AG20443 (cell line): ENCODE results near the gene GTF2A1L.
"Not testable (repeated sequence)": the region's sequence is repeated elsewhere in the genome, so short reads cannot be mapped to it uniquely, and the experiment has no call there.

Source experiments
- DNase-seq: peaks from one replicate; pipeline ENCODE4 v3.0.0; 2012; ENCODE audit warnings: low spot score, mixed read lengths

Gene GTF2A1L

DNA sequence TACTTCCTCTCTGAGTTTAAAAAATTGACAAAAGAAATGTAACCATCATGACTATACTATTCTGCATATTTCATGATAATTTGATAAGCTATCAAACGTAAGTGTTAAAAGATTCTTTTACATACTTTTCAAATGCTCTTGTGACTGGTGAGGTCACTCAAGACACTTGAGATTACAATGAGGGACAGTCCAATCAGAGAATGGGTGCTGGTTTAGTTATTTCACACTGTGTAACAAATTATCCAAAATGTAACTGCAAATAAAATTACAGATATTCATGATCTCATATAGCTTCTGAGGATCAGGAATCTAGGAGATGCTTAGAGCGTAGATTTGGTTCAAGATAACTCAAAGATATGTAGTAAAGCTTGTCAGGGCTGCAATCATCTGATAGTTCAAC is 4.4 kb upstream of the GTF2A1L start:
- no peak for DNase-seq

DNA sequence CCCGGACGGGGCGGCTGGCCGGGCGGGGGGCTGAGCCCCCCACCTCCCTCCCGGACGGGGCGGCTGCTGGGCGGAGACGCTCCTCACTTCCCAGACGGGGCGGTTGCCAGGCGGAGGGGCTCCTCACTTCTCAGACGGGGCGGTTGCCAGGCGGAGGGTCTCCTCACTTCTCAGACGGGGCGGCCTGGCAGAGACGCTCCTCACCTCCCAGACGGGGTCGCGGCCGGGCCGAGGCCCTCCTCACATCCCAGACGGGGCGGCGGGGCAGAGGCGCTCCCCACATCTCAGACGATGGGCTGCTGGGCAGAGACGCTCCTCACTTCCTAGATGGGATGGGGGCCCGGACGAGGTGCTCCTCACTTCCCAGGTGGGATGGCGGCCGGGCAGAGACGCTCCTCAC is 3.1 kb upstream of the GTF2A1L start:
- not testable (repeated sequence) for DNase-seq

DNA sequence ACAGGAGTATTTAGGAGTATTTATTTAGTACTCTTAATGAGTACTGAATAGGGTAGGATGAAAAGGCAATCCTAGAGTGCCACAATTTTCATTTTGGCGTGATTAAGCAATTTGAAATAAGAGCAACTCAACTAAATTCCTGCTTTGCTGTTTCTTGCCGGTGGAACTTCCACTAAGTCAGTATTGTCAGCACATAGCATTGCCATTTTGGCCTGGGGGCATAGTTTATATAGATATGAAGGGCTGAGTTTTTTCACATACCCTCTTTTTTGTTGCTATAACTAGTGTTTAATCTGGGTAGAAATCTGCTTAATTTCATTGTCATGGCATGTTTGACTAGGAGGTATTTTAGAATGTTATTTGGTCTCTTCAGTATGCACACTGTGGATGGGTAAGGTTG is 1.9 kb downstream of the GTF2A1L start:
- no peak for DNase-seq

DNA sequence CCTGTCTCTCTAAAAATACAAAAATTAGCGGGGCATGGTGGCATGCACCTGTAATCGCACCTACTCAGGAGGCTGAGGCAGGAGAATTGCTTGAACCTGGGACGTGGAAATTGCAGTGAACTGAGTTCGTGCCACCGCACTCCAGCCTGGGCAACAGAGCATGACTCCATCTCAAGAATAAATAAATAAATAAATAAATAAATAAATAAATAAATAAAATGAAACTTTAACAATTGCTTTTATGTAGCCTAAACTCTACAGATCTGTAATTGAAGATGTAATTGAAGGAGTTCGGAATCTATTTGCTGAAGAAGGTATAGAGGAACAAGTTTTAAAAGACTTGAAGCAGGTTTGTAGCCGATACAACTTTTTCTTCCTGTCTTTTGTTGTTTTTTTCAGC is 2.9 kb downstream of the GTF2A1L start:
- no peak for DNase-seq

DNA sequence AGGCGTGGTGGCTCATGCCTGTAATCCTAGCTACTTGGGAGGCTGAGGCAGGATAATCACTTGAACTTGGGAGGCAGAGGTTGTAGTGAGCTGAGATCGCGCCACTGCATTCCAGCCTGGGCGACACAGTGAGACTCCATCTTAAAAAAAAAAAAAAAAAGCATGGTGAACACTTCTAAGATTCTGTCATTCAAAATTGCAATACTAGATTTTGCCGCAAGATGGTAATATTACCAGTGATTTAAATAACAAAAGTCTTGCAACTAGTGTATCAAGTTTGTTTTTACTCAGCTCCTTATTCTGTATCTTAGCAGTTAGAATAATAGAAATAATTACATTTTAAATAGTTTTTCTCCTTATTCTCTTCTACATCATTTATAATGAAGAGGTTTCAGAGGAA is 5.0 kb downstream of the GTF2A1L start:
- DNase-seq = not testable (repeated sequence)

DNA sequence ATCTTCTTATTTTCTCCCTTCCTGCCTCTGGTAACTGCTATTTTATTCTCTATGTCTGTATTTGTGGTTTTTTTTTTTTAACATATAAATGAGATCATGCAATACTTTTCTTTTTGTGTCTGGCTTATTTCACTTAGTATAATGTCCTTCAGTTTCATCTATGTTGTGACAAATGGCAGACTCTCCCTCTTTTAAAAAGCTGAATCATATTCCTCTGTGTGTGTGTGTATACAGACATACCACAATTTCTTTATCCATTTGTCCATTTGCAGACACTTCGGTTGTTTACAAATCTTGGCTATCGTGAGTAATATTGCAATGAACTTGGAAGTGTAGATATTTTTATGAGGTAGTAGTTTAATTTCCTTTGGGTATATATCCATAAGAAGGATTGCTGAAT is 7.0 kb downstream of the GTF2A1L start:
- no peak for DNase-seq

DNA sequence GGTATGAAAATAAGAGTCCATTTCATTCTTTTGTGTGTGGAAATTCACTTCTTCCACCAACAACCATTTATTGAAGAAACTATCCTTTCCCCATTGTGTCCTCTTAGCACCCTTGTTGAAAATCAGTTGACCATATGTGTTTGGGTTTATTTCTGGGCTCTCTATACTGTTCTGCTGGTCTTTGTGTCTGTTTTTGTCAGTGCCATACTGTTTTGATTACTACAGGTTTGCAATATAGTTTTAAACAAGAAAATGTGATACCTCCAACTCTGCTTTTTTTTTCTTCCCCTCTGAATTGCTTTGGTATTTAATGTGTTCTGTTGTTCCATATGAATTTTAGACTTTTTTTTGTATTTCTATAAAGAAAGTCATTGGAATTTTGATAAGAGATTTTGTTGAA is 8.4 kb downstream of the GTF2A1L start:
- no peak for DNase-seq

DNA sequence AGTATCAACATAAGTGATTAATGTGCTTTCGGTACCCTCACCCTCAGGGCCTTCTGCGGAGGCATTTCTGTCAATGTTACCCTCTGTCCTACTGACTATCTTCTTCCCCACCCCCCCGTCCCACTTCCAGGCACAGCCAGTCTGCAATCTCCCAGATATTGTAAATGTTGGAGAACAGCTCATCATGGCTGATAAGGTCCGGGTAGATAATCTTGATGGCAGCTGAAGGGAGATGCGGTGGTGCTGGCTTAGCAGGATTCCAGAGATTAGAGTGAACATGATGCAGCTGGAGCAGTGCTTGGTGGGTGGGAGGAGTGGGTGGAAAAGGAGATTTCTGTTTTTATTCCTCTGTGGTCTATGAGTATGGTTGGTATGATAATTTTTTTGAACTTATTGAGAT is 15.5 kb downstream of the GTF2A1L start:
- DNase-seq = no peak

DNA sequence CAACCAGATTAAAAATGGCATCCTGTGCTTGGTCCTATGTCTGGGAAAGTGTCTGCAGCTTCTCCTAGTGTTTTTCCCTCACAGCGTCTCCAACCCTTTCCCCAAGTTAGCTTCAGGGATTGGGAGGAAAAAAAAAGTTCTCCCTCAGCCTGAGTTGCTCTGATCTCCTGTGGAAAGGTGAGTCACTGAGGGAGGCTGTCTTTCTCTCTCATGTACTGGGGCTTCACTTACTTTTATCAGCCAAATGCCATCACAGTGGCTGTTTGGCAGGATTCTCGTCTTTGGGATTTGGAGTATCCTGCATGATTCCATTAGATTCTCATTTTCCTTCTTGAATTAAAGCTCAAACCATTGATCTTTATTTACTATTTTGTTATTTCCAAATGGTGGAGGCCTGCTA is 18.1 kb downstream of the GTF2A1L start:
- no peak for DNase-seq

DNA sequence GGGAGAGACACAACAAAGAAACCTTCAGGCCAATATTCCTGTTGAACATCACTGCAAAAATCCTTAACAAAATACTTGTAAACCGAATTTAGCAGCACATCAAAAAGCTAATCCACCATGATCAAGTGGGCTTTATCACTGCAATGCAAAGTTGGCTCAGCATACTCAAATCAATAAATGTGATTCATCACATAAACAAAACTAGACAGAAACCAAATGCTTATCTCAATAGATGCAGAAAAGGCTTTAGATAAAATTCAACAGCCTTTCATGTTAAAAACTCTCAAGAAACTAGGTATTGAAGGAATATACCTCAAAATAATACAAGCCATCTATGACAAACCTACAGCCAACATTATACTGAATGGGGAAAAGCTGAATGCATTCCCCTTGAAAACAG is 20.6 kb downstream of the GTF2A1L start:
- DNase-seq = no peak

DNA sequence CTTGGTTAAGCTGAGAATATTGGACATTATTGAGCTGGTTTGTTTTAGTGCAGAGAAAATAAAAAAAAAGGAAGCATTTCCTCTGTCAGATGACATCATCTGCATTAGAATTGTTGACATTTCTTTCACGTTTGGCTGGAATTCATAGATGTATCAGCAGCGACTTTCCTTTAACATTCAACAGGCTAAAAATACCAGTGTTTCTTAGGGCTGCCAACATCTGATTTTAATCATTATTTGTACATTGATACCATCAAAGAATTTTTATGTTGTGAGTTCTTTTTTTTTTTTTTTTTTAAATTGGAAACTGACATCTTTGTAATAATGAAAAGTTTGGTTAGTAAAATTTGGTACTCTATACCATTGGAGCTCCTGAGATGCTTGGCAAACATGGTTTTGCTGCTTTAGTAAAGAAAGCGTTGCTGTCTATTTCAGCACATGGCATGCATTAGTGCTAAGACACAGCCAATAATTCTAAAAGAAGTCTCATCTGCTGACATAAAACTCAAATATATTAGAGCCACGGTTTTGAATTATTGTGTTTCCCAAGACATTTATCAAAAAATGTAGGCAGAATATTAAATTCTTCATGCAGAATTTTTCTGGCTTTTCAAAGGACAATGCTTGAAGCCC is 33.6 kb downstream of the GTF2A1L start:
- peak; percentile 33 for DNase-seq

DNA sequence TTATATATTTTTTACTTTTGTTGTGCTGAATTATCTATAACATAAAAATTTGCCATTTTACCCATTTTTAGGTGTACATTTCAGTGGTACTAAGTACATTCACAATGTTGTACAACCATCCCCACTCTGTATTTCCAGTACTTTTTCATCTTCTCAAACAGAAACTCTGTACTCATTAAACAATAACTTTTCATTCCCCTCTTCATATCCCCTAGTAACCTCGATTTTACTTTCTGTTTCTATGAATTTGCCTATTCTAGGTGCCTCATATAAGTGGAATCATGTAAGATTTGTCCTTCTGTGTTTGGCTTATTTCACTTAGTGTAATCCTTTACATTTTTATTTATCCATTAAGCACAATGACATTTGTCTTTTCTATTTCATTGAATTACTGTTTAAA is 51.3 kb downstream of the GTF2A1L start:
- no peak for DNase-seq

DNA sequence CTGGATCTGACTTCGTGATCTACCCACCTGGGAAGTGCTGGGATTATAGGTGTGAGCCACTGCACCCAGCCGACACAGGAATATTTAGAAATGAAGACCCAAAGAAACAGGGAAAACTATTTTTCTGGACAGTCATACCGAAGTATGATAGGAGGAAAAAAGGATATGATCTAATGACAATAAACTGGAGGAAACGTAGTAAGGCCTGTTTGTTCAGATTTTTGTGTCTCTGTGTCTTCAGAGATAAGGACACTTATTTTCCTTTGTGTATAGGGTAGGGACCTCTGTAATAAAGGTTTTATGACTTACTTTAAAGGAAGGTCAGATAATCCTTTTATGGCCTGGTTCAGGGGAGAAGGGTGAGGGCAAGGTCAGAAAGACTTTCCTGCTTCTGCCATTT is 55.9 kb downstream of the GTF2A1L start:
- no peak for DNase-seq

DNA sequence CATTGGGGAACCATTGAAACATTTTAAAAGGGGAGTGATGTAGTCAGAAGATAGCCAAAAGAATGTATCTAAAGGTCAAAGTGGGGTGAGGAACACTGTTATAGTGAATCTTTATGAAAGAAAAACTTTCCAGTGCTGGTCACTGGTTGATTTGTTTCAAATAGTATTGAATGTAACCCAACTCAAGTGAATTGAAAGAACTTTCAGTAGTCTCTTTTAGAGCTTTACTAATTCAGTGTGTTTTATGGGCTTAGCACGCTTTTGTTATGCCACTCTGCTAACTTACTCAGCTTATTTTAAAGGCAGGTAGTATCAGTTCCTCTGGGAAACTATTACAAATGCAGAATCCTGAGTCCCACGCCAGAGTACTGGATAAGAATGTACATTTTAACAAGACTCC is 57.3 kb downstream of the GTF2A1L start:
- DNase-seq = no peak

DNA sequence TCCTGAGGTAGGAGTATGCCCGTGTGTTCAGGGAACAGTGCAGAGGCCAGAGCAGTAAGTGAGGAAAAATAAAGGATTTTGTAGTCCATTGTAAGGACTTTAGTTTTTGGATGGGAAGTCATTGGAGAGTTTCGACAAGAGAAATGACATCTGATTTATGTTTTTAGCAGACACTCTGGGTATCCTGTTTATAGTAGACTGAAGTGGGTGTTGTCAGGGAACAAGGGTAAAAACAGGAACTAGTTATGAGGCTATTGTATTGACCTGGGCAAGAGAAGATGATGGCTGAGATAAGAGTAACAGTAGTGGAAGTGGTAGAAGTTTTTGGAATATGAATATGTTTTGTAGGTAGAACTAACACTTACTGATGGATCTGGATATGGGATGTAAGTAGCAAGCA is 59.8 kb downstream of the GTF2A1L start:
- no peak for DNase-seq

DNA sequence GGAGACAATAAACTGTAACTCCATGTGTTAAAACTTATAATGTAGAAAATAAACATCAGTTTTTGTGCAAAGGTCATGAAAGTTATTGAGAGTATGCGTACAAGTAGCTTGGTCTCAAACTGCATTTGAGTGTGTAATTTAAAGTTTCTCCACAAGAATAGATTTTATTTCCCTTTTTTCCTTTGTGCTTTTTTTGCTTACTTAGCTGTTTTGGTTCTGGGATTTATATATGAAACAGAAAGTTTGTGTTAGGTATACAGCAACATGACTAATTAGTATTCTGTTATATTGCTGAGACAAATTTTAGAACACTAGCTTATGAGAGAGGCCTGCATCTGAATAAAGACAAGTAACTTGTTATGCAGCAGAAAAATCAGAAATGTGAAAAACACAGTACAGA is 67.5 kb downstream of the GTF2A1L start:
- no peak for DNase-seq

DNA sequence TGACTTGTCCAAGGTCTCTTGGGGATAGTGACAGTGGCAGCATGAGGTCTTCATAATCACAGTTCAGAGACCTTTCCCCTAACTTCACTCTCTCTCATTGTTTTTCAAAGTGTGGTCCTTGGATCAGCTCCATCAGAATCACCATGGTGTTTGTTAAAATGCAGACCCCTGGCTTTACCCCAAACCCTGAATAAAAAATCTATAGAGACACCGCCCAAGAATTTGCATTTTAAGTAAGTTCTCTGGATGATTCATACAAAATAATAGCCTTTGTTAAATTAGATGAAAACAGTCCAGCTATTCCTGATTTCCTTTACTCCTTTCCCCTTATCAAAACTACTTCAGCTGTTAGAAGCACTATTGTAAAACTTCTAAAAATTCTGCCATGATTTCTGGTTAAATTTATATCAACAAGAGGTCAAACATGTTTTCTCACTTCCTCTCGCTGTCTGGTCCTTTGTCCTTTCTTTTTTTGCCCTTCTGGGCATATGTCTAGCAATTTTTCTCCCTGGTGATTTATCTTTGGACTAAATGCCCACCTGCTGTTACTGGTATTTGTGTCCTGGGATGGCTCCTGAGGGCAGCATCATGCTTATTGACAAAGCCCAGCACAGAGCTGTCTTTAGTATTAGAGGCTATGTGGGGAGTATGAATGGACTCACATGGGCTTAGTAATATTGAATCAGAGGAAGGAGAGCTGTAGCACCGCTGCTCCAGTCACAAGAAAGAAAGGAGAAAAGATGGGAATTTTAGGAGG is 74.5 kb downstream of the GTF2A1L start:
- no peak for DNase-seq

DNA sequence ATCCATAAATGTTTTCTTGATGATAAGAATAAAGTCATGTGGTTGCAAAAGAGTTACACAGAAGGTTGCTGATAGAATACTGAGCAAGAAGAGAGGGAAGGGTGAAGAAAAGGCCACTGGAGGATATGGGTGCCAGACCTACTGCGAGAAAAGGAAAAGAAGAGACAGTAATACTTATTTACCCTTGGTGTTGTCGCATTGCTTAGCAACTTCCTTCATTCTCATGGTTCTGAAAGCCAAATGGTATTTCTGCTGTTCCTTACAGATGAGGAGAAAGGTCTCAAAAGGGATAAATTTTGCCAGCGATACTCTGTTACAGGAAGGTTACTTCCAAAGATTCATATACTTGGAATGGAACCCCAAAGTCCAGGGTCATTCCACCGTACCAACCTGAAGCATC is 75.4 kb downstream of the GTF2A1L start:
- no peak for DNase-seq

DNA sequence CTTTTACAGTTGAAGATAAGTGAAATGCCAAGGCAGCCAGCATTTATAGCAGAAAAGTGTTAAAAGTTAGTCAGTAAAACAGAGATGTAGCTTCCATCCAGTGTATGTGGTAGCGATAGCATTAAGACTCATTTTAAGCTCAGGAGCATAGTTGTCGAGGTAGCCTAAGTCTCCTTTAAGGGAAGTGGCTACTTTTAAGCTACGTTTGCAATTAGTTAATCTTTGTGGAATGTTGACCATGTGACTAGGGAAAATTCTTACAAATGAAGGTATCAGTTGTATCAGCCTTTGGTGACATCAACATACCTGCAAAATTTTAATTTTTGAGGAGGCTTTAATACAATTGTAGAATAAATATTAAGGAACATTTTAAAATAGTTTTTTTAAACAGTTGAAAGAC is 76.0 kb downstream of the GTF2A1L start:
- no peak for DNase-seq

DNA sequence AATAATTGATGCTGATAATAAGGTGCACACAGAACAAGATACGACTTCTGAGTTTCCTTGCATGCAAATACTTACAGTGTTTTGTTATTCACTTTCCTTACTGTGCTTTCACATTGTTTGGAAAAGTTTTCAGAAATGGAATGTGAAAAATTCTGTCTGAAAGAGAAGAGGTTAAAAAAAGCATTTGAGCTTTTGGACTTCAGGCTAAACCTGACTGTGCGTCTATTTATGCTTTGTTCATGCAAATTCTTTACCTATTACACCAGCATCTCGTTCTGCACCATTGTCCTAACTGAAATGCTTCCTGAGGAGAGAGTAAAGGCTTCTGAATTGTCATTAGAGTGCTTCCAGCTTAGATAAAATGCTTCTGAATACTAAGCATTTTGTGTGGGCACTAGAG is 76.5 kb downstream of the GTF2A1L start:
- DNase-seq = no peak

DNA sequence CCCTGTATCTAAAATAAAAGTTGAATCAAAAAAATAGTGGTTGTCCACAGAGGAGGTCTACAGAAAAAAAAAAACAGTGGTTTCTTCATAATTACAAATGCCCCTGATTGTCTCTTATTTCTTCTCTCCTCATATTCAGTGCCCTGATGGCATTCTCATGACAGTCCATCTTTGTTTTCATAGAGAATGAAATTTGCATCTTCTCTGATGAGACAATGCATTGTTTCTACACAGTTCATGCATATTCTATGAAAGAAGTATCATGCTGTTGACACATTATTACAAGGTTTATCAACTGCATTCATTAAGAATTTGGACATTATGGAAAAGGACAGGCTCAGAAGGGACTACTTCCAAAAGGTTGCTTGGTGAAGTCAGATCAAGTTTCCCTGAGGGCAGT is 78.3 kb downstream of the GTF2A1L start:
- DNase-seq = no peak

DNA sequence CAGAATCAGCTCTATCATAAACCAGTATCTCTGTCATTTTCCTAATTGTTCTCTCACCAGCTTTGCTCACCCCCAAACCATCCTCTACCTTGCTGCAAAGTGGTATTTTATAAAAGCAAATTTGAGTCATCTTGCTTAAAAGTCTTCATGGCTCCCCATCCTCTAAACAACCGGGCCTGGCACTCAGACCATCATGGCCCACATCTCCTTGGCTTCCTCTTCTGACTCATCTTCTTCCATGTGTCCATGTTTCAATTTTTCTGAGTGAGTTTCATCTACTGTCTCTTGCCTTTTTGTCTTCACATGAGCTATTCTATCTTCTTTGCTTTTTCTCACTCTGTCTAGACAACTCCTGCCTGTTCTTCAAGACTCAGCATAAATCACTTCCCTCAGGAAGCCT is 79.2 kb downstream of the GTF2A1L start:
- DNase-seq = no peak

DNA sequence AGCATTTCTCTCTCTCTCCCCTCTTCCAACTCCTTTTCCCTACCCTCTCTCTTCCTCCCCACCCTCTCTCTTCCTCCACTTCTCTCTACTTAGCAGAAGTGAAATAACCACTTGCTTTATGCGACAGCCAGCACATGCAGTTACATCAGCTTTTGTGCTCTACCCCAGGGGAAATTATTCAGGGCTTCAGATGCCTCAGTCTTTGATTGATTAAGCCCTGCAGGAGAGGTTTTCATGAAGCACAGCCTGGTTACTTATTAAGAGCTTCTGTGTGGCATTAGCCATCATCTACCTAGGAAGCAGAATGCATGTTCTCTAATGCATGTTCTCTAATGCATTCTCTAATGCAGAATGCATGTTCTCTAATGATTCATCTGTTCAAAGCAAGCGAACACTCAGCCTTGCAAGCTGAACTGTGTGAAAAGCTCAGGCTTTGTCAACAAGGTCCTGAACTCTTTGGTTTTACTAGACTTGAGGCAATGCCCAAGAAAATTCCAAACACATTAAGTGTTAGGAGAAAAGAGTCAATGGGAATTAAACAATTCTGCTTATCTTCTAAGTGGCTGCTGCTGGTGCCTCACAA is 81.8 kb downstream of the GTF2A1L start:
- peak; percentile 49 for DNase-seq

DNA sequence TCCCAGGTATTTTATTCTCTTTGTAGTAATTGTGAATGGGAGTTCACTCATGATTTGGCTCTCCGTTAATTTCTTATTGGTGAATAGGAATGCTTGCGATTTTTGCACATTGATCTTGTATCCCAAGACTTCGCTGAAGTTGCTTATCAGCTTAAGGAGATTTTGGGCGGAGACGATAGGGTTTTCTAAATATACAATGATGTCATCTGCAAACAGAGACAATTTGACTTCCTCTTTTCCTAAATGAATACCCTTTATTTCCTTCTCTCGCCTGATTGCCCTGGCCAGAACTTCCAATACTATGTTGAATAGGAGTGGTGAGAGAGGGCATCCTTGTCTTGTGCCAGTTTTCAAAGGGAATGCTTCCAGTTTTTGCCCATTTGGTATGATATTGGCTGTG is 86.0 kb downstream of the GTF2A1L start:
- DNase-seq = not testable (repeated sequence)
